PC-3 (cell line): ENCODE measurements around the gene CYLD. TPM values are rescaled to one million over a fixed set of nuclear protein-coding genes. Genes with fewer than 3 reads are reported as not detected.

Experiments
- ATAC-seq: fragments of 200-7000 bp; cut with Tn5 transposase; 2 replicates; pipeline ENCODE4 v1.9.1; 2020; ENCODE audit warnings: mild to moderate bottlenecking, moderate library complexity
- BruUV-seq: library from RNA; stranded (reverse); fragments of 400-500 nt; replicated peaks from 2 replicates; lab custom pipeline; 2021; lab: Mats Ljungman, UMichigan
- CTCF ChIA-PET: fragments of 300-600 bp; sonication (Branson Sonifier 250); formaldehyde crosslinking; loops from one replicate; lab custom pipeline; 2022; ENCODE audit warnings: antibody characterized with exemption; lab: Charles Lee
- POLR2A ChIA-PET: fragments of 300-600 bp; sonication (Branson Sonifier 250); formaldehyde crosslinking; loops from one replicate; lab custom pipeline; 2022; ENCODE audit warnings: antibody characterized with exemption; ENCODE audit not compliant: unreplicated experiment; lab: Charles Lee
- DNase-seq: peaks from one replicate; pipeline ENCODE4 v3.0.0-alpha.2; 2015
- H2AFZ ChIP-seq: fragments of 300-600 bp; sonication (generic); 2 replicates; pipeline ENCODE4 v1.6.0; 2016; ENCODE audit warnings: antibody characterized with exemption, low read length
- H3F3A ChIP-seq: fragments of 300-600 bp; sonication (generic); one replicate; pipeline ENCODE4 v1.6.0; 2017; ENCODE audit warnings: antibody characterized with exemption, low read length, control low read depth, mild to moderate bottlenecking; ENCODE audit not compliant: unreplicated experiment
- H3K27ac ChIP-seq: fragments of 300-600 bp; sonication (generic); 2 replicates; pipeline ENCODE4 v1.5.1; 2016; ENCODE audit warnings: mild to moderate bottlenecking, low read length
- H3K27me3 ChIP-seq: fragments of 300-600 bp; sonication (generic); 2 replicates; pipeline ENCODE4 v1.6.1; 2016; ENCODE audit warnings: low read length, mixed read lengths
- H3K36me3 ChIP-seq: fragments of 300-600 bp; sonication (generic); 2 replicates; pipeline ENCODE4 v1.6.1; 2016; ENCODE audit warnings: low read depth, mixed run types, low read length, mixed read lengths
- H3K4me1 ChIP-seq: fragments of 300-600 bp; sonication (generic); 2 replicates; pipeline ENCODE4 v1.5.1; 2016; ENCODE audit warnings: low read length; ENCODE audit not compliant: insufficient read depth
- H3K4me2 ChIP-seq: fragments of 300-600 bp; sonication (generic); 2 replicates; pipeline ENCODE4 v1.6.0; 2016; ENCODE audit warnings: low read length
- H3K4me3 ChIP-seq: fragments of 300-600 bp; sonication (generic); 2 replicates; pipeline ENCODE4 v1.5.1; 2016; ENCODE audit warnings: mild to moderate bottlenecking, low read length, mixed read lengths
- H3K79me2 ChIP-seq: fragments of 300-600 bp; sonication (generic); 2 replicates; pipeline ENCODE4 v1.6.1; 2017; ENCODE audit warnings: low read length, mixed read lengths
- H3K9ac ChIP-seq: fragments of 300-600 bp; sonication (generic); 2 replicates; pipeline ENCODE4 v1.6.0; 2016; ENCODE audit warnings: mild to moderate bottlenecking, low read length
- H3K9me2 ChIP-seq: fragments of 300-600 bp; sonication (generic); replicated peaks from 2 replicates; pipeline ENCODE4 v1.6.1; 2016; ENCODE audit warnings: mixed run types, low read length, mixed read lengths
- H3K9me3 ChIP-seq: fragments of 300-600 bp; sonication (generic); 2 replicates; pipeline ENCODE4 v1.6.1; 2016; ENCODE audit warnings: low read length, mixed read lengths
- H4K20me1 ChIP-seq: fragments of 300-600 bp; sonication (generic); 2 replicates; pipeline ENCODE4 v1.6.1; 2016; ENCODE audit warnings: low read length, mixed read lengths
- EZH2 ChIP-seq: fragments of 300-600 bp; sonication (generic); IDR thresholded peaks from one replicate; pipeline ENCODE4 v1.6.1; 2017; ENCODE audit warnings: antibody characterized with exemption, mild to moderate bottlenecking, low read length; ENCODE audit not compliant: unreplicated experiment
- EZH2phosphoT487 ChIP-seq: fragments of 300-600 bp; sonication (generic); IDR thresholded peaks from 2 replicates; pipeline ENCODE4 v1.6.1; 2018; ENCODE audit warnings: mild to moderate bottlenecking, antibody characterized with exemption, low read length, borderline replicate concordance
- intact Hi-C: fragments of 100-400 bp; cut with micrococcal nuclease; formaldehyde crosslinking; loops from 2 replicates; pipeline ENCODE4 v1.9.0; 2023
- total RNA-seq: library from RNA; depleted of rRNA; stranded (reverse); fragments of >200 nt; gene quantifications from 2 replicates; pipeline ENCODE4 v1.2.3, GENCODE V29; 2014
- TF ChIP-seq, protein P1 (sequence below): fragments of 300-600 bp; sonication (generic); conservative IDR thresholded peaks from 2 replicates; pipeline ENCODE4 v1.5.1; 2017; ENCODE audit warnings: antibody characterized with exemption, low read depth, mild to moderate bottlenecking, low read length

CYLD gene
- total RNA-seq, 1 experiment from 2014 or later: 8.6 TPM

- Histone ChIP-seq H3K9ac (no peak overlapping the region), H3K4me3 (no peak overlapping the region), H3F3A (no peaks in the 10 kb centered on the region), H3K79me2 (no peaks in the 10 kb centered on the region), H3K36me3 (no peaks in the 10 kb centered on the region), H3K4me2 (no peak overlapping the region), H3K27me3 (no peaks in the 10 kb centered on the region), H3K9me3 (no peaks in the 10 kb centered on the region), H2AFZ (no peak overlapping the region), H4K20me1 (no peaks in the 10 kb centered on the region), H3K4me1 (peaks cover 4% of the 10 kb centered on the region; the same call in 1 of the 2 replicates), H3K9me2 (no peaks in the 10 kb centered on the region), H3K27ac (no peak overlapping the region)
- TF ChIP-seq, protein P1, sequence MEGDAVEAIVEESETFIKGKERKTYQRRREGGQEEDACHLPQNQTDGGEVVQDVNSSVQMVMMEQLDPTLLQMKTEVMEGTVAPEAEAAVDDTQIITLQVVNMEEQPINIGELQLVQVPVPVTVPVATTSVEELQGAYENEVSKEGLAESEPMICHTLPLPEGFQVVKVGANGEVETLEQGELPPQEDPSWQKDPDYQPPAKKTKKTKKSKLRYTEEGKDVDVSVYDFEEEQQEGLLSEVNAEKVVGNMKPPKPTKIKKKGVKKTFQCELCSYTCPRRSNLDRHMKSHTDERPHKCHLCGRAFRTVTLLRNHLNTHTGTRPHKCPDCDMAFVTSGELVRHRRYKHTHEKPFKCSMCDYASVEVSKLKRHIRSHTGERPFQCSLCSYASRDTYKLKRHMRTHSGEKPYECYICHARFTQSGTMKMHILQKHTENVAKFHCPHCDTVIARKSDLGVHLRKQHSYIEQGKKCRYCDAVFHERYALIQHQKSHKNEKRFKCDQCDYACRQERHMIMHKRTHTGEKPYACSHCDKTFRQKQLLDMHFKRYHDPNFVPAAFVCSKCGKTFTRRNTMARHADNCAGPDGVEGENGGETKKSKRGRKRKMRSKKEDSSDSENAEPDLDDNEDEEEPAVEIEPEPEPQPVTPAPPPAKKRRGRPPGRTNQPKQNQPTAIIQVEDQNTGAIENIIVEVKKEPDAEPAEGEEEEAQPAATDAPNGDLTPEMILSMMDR: no peak
- no peak for TF ChIP-seq EZH2
- BruUV-seq: no TSS peak
- no peak for ATAC-seq
- ChIA-PET POLR2A (no interaction called here), CTCF (no interaction called here)
- DNase-seq: no peak
- intact Hi-C loops: no loop called here
Observed at GRCh38 chr16:50767197-50767596, 25.3 kb downstream of the CYLD start.

GRCh38 chr16:50771366-50771765 lies 29.5 kb downstream of the CYLD start:
- Histone ChIP-seq H3K9ac (no peak overlapping the region), H3K27ac (no peak overlapping the region)
- peak; percentile 37; the same call in 1 of the 2 replicates for ATAC-seq

GRCh38 chr16:50774405-50774804 lies 32.5 kb downstream of the CYLD start:
- no TSS peak for BruUV-seq
- H3K79me2 ChIP-seq: no peaks in the 10 kb centered on the region

More at GRCh38 chr16:50771366-50771765, 29.5 kb downstream of the CYLD start:
- intact Hi-C loops: no loop called here
- no peaks in the 10 kb centered on the region for H3K9me3 ChIP-seq
- H3K79me2 ChIP-seq: no peaks in the 10 kb centered on the region
- BruUV-seq: no TSS peak
- no peaks in the 10 kb centered on the region for H3K27me3 ChIP-seq
- H4K20me1 ChIP-seq: no peaks in the 10 kb centered on the region
- ChIA-PET CTCF (no interaction called here), POLR2A (no interaction called here)
- no peak overlapping the region for H3K4me2 ChIP-seq
- H3K4me3 ChIP-seq: no peak overlapping the region
- H3F3A ChIP-seq: no peaks in the 10 kb centered on the region
- H3K9me2 ChIP-seq: no peaks in the 10 kb centered on the region
- TF ChIP-seq EZH2: no peak
- H3K4me1 ChIP-seq: peaks cover 4% of the 10 kb centered on the region; the same call in 1 of the 2 replicates
- DNase-seq: peak; percentile 43
- H3K36me3 ChIP-seq: no peaks in the 10 kb centered on the region
- H2AFZ ChIP-seq: no peak overlapping the region

More at GRCh38 chr16:50774405-50774804, 32.5 kb downstream of the CYLD start:
- CTCF ChIA-PET: no interaction called here
- peaks cover 4% of the 10 kb centered on the region; the same call in 1 of the 2 replicates for H3K4me1 ChIP-seq
- POLR2A ChIA-PET: no interaction called here
- no peak overlapping the region for H3K27ac ChIP-seq
- H3K9me2 ChIP-seq: no peaks in the 10 kb centered on the region
- no peaks in the 10 kb centered on the region for H3K9me3 ChIP-seq
- DNase-seq (no peak), ATAC-seq (no peak)
- intact Hi-C loops: no loop called here
- H3K4me3 ChIP-seq: no peak overlapping the region
- no peaks in the 10 kb centered on the region for H4K20me1 ChIP-seq
- H3K36me3 ChIP-seq: no peaks in the 10 kb centered on the region
- no peak for TF ChIP-seq EZH2phosphoT487
- no peak for TF ChIP-seq EZH2
- TF ChIP-seq, protein P1: no peak
- H3K27me3 ChIP-seq: no peaks in the 10 kb centered on the region
- no peak overlapping the region for H2AFZ ChIP-seq
- no peak overlapping the region for H3K4me2 ChIP-seq
- H3K9ac ChIP-seq: no peak overlapping the region
- no peaks in the 10 kb centered on the region for H3F3A ChIP-seq
